Trophoblast cell (in vitro differentiated cells and primary cell): ENCODE results near the gene NUDT2.
A peak's percentile ranks its signal among the peaks of the same experiment; 100 is the strongest.
"Not testable (repeated sequence)": the region's sequence is repeated elsewhere in the genome, so short reads cannot be mapped to it uniquely, and the experiment has no call there.

ENCODE experiments used
- DNase-seq, 2 donors: peaks; one replicate each; pipeline ENCODE4 v3.0.0-alpha.2; 2016
- H2AFZ ChIP-seq: 2 replicates; pipeline ENCODE4 v1.6.1; 2013; ENCODE audit warnings: low read length, moderate library complexity, mild to moderate bottlenecking; ENCODE audit not compliant: insufficient read depth, poor library complexity
- H2AK5ac ChIP-seq: 2 replicates; pipeline ENCODE4 v1.6.1; 2013; ENCODE audit warnings: mild to moderate bottlenecking, low read length
- H2BK120ac ChIP-seq: 2 replicates; pipeline ENCODE4 v1.6.1; 2013; ENCODE audit warnings: low read length, mild to moderate bottlenecking, moderate library complexity; ENCODE audit not compliant: insufficient read depth, poor library complexity
- H2BK12ac ChIP-seq: 2 replicates; pipeline ENCODE4 v1.6.1; 2013; ENCODE audit warnings: mild to moderate bottlenecking, low read length, moderate library complexity
- H2BK5ac ChIP-seq: 2 replicates; pipeline ENCODE4 v1.6.1; 2013; ENCODE audit warnings: low read length, low read depth, moderate library complexity, mild to moderate bottlenecking; ENCODE audit not compliant: poor library complexity
- H3K14ac ChIP-seq: 2 replicates; pipeline ENCODE4 v1.6.1; 2013; ENCODE audit warnings: mild to moderate bottlenecking, low read length
- H3K18ac ChIP-seq: 2 replicates; pipeline ENCODE4 v1.6.1; 2013; ENCODE audit warnings: mild to moderate bottlenecking, low read length
- H3K23ac ChIP-seq: 2 replicates; pipeline ENCODE4 v1.6.1; 2013; ENCODE audit warnings: low read length
- H3K27ac ChIP-seq: 2 replicates; pipeline ENCODE4 v1.5.1; 2013; ENCODE audit warnings: low read depth, mild to moderate bottlenecking, inconsistent platforms, low read length, moderate library complexity
- H3K27me3 ChIP-seq: 2 replicates; pipeline ENCODE4 v1.6.1; 2013; ENCODE audit warnings: inconsistent platforms, mild to moderate bottlenecking, low read length, moderate library complexity; ENCODE audit not compliant: insufficient read depth
- H3K36me3 ChIP-seq, 2 experiments: 1 replicate in 1 of 2; 2 replicates in 1 of 2; pipeline ENCODE4 v1.6.1; 2013; ENCODE audit warnings: low read length in 2 of 2, mild to moderate bottlenecking in 2 of 2, moderate library complexity in 1 of 2; ENCODE audit not compliant: insufficient read depth in 2 of 2, control insufficient read depth in 1 of 2
- H3K4ac ChIP-seq: 2 replicates; pipeline ENCODE4 v1.6.1; 2013; ENCODE audit warnings: low read depth, mild to moderate bottlenecking, low read length, moderate library complexity
- H3K4me1 ChIP-seq, 2 experiments: 1 replicate in 1 of 2; 2 replicates in 1 of 2; pipeline ENCODE4 v1.6.1; 2013; ENCODE audit warnings: low read length in 2 of 2, mild to moderate bottlenecking in 2 of 2, moderate library complexity in 1 of 2; ENCODE audit not compliant: insufficient read depth in 2 of 2, control insufficient read depth in 1 of 2
- H3K4me2 ChIP-seq: 2 replicates; pipeline ENCODE4 v1.6.1; 2013; ENCODE audit warnings: inconsistent platforms, mild to moderate bottlenecking, low read length, moderate library complexity
- H3K4me3 ChIP-seq: 2 replicates; pipeline ENCODE4 v1.5.1; 2013; ENCODE audit warnings: mild to moderate bottlenecking, low read depth, low read length, inconsistent platforms
- H3K79me1 ChIP-seq: one replicate; pipeline ENCODE4 v1.6.1; 2013; ENCODE audit warnings: low read length
- H3K79me2 ChIP-seq: 2 replicates; pipeline ENCODE4 v1.6.1; 2013; ENCODE audit warnings: low read length, mild to moderate bottlenecking; ENCODE audit not compliant: control insufficient read depth, insufficient read depth, poor library complexity
- H3K9ac ChIP-seq: 2 replicates; pipeline ENCODE4 v1.6.1; 2013; ENCODE audit warnings: mild to moderate bottlenecking, low read length
- H3K9me3 ChIP-seq: 2 replicates; pipeline ENCODE4 v1.6.1; 2013; ENCODE audit warnings: low read depth, mild to moderate bottlenecking, control low read depth, inconsistent platforms, low read length; ENCODE audit not compliant: insufficient read depth
- H4K12ac ChIP-seq: 2 replicates; pipeline ENCODE4 v1.6.1; 2013; ENCODE audit warnings: low read depth, mild to moderate bottlenecking, low read length, moderate library complexity
- H4K8ac ChIP-seq: 2 replicates; pipeline ENCODE4 v1.6.1; 2013; ENCODE audit warnings: low read depth, mild to moderate bottlenecking, low read length, moderate library complexity
- H4K91ac ChIP-seq: one replicate; pipeline ENCODE4 v1.6.1; 2013; ENCODE audit warnings: low read depth, mild to moderate bottlenecking, low read length, moderate library complexity
- WGBS: extraction: QIAGEN DNeasy Blood & Tissue Kit; methylation state at CpG from one replicate; pipeline ENCODE4 v1.1.7; 2013; ENCODE audit warnings: missing lambda C conversion rate; ENCODE audit not compliant: insufficient read length, insufficient coverage; ENCODE audit errors: extremely low coverage; 5-methylcytosine and 5-hydroxymethylcytosine counted together

NUDT2 gene

GRCh38 chr9:34346873-34347799, 17.8 kb downstream of the NUDT2 start:
- Histone ChIP-seq H2BK120ac (no peak overlapping the region), H3K27me3 (no peaks in the 10 kb centered on the region), H2AFZ (no peak overlapping the region), H2BK12ac (no peak overlapping the region), H3K9me3 (no peaks in the 10 kb centered on the region), H3K4me2 (no peak overlapping the region), H3K9ac (peak overlapping the region; percentile 32), H3K4me3 (no peak overlapping the region), H3K27ac (no peak overlapping the region), H2BK5ac (no peak overlapping the region), H2AK5ac (no peak overlapping the region), H3K23ac (no peak overlapping the region), H4K91ac (no peak overlapping the region), H3K79me2 (no peaks in the 10 kb centered on the region), H3K79me1 (no peaks in the 10 kb centered on the region), H4K8ac (no peak overlapping the region), H3K18ac (no peak overlapping the region), H4K12ac (no peak overlapping the region), H3K14ac (no peak overlapping the region), H3K4me1 (no peaks in the 10 kb centered on the region), H3K36me3 (peaks cover 6 to 8% of the 10 kb centered on the region in 2 experiments), H3K4ac (no peak overlapping the region)
- no peak for DNase-seq
- WGBS: no CpG with 5 or more reads among the region's 15 CpGs

GRCh38 chr9:34347800-34348158, 18.4 kb downstream of the NUDT2 start:
- Histone ChIP-seq H2BK120ac (no peak overlapping the region), H3K4me1 (no peaks in the 10 kb centered on the region), H3K36me3 (peaks cover 5 to 8% of the 10 kb centered on the region in 2 experiments), H3K14ac (no peak overlapping the region), H2AFZ (no peak overlapping the region), H3K9me3 (no peaks in the 10 kb centered on the region), H3K4ac (no peak overlapping the region), H2AK5ac (no peak overlapping the region), H3K4me3 (no peak overlapping the region), H3K27me3 (no peaks in the 10 kb centered on the region), H4K91ac (no peak overlapping the region), H2BK12ac (no peak overlapping the region), H3K4me2 (no peak overlapping the region), H4K8ac (no peak overlapping the region), H3K18ac (no peak overlapping the region), H2BK5ac (no peak overlapping the region), H3K79me1 (no peaks in the 10 kb centered on the region), H3K27ac (no peak overlapping the region), H3K23ac (no peak overlapping the region), H3K9ac (no peak overlapping the region), H4K12ac (no peak overlapping the region), H3K79me2 (no peaks in the 10 kb centered on the region)
- no peak for DNase-seq

GRCh38 chr9:34349324-34349723, 20.0 kb downstream of the NUDT2 start:
- DNase-seq: no peak
- Histone ChIP-seq H3K27me3 (no peaks in the 10 kb centered on the region), H3K4me3 (no peak overlapping the region), H2BK5ac (no peak overlapping the region), H3K23ac (no peak overlapping the region), H3K18ac (no peak overlapping the region), H4K91ac (no peak overlapping the region), H3K9me3 (no peaks in the 10 kb centered on the region), H4K8ac (no peak overlapping the region), H3K27ac (no peak overlapping the region), H2AK5ac (no peak overlapping the region), H3K4me1 (no peaks in the 10 kb centered on the region), H2BK12ac (no peak overlapping the region), H3K9ac (no peak overlapping the region), H3K4ac (no peak overlapping the region), H2BK120ac (no peak overlapping the region), H3K14ac (no peak overlapping the region), H3K79me2 (no peaks in the 10 kb centered on the region), H3K79me1 (no peaks in the 10 kb centered on the region), H4K12ac (no peak overlapping the region), H2AFZ (no peak overlapping the region), H3K36me3 (peaks cover 0 to 3% of the 10 kb centered on the region in 2 experiments), H3K4me2 (no peak overlapping the region)
- WGBS: no CpG with 5 or more reads among the region's 3 CpGs

- H3K4me1 ChIP-seq, H2BK120ac ChIP-seq, H2BK5ac ChIP-seq, DNase-seq, H4K91ac ChIP-seq, H3K36me3 ChIP-seq, H3K9me3 ChIP-seq, H3K79me1 ChIP-seq, H2BK12ac ChIP-seq, H3K9ac ChIP-seq, H2AK5ac ChIP-seq, H3K23ac ChIP-seq, H3K27ac ChIP-seq, H4K12ac ChIP-seq, H3K4me2 ChIP-seq, H3K18ac ChIP-seq, H3K79me2 ChIP-seq, H3K4me3 ChIP-seq, H4K8ac ChIP-seq, H3K14ac ChIP-seq, H3K4ac ChIP-seq, H3K27me3 ChIP-seq, H2AFZ ChIP-seq: not testable (repeated sequence)
- no CpG with 5 or more reads among the region's 7 CpGs for WGBS
Observed at GRCh38 chr9:34352122-34352652, 22.8 kb downstream of the NUDT2 start.
